Measurements from ENCODE around the gene GALNT13. TPM values are rescaled to one million over a fixed set of nuclear protein-coding genes. Genes with fewer than 3 reads are reported as not detected.

The GALNT13 gene
- total RNA-seq, 2 experiments from 2014 or later: not detected

DNA sequence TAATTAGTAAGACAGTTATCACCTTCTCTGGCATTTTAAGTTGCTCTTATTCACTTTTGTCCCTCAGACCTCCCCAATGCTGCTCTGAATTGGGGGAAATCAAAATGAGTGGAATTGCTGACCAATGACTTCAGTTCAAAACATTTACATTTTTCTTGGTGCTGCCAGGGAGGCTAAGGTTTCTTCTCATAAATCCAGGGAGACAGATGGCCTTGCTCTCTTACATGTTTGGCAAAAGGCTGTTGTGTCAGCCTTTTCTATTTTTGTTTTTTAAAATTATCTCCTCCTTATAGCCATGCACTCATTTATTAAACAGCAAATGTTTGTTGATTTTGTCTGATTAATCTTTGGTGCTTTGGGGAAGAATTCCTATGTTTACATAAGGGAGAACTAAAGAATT lies 82.0 kb downstream of the GALNT13 start:
- DNase-seq (ENCODE audit: low spot score): no peak
- Histone ChIP-seq H3K9me2 (ENCODE audit: insufficient read depth, low read length) (no peaks in the 10 kb centered on the region), H3K36me3 (ENCODE audit: insufficient read depth, low read length) (no peaks in the 10 kb centered on the region), H3K79me2 (ENCODE audit: insufficient read depth, low read depth, low read length) (no peaks in the 10 kb centered on the region), H3K4me1 (ENCODE audit: insufficient read depth, low read length, poor library complexity, severe bottlenecking) (no peaks in the 10 kb centered on the region), H3K4me3 (ENCODE audit: low read depth, low read length, poor library complexity, severe bottlenecking) (no peak overlapping the region), H3K9me3 (ENCODE audit: low read length) (no peaks in the 10 kb centered on the region), H4K20me1 (ENCODE audit: insufficient read depth, low read length) (no peaks in the 10 kb centered on the region), H3K27ac (ENCODE audit: low read depth, low read length, poor library complexity, severe bottlenecking) (no peak overlapping the region), H3K4me2 (ENCODE audit: low read length) (no peak overlapping the region), H2AFZ (ENCODE audit: low read length) (no peak overlapping the region)
- no TSS peak for BruUV-seq (replicated peaks)
- intact Hi-C loops (cut with micrococcal nuclease; ENCODE audit: unreplicated experiment): no loop called here
- no peak for TF ChIP-seq EZH2phosphoT487 (IDR thresholded peaks at IDR 0.05; ENCODE audit: borderline replicate concordance, low read depth, low read length)
- TF ChIP-seq, protein P1, sequence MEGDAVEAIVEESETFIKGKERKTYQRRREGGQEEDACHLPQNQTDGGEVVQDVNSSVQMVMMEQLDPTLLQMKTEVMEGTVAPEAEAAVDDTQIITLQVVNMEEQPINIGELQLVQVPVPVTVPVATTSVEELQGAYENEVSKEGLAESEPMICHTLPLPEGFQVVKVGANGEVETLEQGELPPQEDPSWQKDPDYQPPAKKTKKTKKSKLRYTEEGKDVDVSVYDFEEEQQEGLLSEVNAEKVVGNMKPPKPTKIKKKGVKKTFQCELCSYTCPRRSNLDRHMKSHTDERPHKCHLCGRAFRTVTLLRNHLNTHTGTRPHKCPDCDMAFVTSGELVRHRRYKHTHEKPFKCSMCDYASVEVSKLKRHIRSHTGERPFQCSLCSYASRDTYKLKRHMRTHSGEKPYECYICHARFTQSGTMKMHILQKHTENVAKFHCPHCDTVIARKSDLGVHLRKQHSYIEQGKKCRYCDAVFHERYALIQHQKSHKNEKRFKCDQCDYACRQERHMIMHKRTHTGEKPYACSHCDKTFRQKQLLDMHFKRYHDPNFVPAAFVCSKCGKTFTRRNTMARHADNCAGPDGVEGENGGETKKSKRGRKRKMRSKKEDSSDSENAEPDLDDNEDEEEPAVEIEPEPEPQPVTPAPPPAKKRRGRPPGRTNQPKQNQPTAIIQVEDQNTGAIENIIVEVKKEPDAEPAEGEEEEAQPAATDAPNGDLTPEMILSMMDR (conservative IDR thresholded peaks at IDR 0.05; ENCODE audit: low read length): no peak
- POLR2A ChIA-PET: interaction anchor here (0.7 kb wide), 1 partner anchor 25 kb away, joined by 3 read pairs; no protein-coding TSS in a partner anchor
- CTCF ChIA-PET (ENCODE audit: unreplicated experiment): no interaction called here

DNA sequence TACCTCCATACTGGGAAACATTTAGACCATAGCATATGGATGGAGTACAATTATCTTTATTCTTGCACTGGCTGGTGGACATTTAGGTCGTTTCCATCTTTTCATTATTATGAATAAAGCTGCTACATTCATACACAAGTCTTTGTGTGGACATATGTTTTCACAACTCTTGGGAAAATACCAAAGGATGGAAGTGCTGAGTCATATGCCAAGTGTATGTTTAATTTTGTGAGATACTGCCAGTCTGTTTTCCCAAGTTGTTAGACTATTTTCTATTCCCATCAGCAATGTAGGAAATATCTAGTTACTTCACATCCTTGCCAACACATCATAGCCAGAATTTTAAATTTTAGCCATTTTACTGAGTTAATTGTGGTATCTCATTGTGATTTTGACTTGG lies 91.5 kb downstream of the GALNT13 start:
- Histone ChIP-seq H3K36me3 (ENCODE audit: insufficient read depth, low read length) (no peaks in the 10 kb centered on the region), H3K27ac (ENCODE audit: low read depth, low read length, poor library complexity, severe bottlenecking) (no peak overlapping the region), H2AFZ (ENCODE audit: low read length) (no peak overlapping the region), H3K9me2 (ENCODE audit: insufficient read depth, low read length) (no peaks in the 10 kb centered on the region), H3K79me2 (ENCODE audit: insufficient read depth, low read depth, low read length) (no peaks in the 10 kb centered on the region), H3K9me3 (ENCODE audit: low read length) (no peaks in the 10 kb centered on the region), H3K4me2 (ENCODE audit: low read length) (no peak overlapping the region), H3K4me3 (ENCODE audit: low read depth, low read length, poor library complexity, severe bottlenecking) (no peak overlapping the region), H4K20me1 (ENCODE audit: insufficient read depth, low read length) (no peaks in the 10 kb centered on the region), H3K4me1 (ENCODE audit: insufficient read depth, low read length, poor library complexity, severe bottlenecking) (no peaks in the 10 kb centered on the region)
- no peak for DNase-seq (ENCODE audit: low spot score)
- TF ChIP-seq EZH2phosphoT487 (IDR thresholded peaks at IDR 0.05; ENCODE audit: borderline replicate concordance, low read depth, low read length): no peak
- TF ChIP-seq, protein P1 (conservative IDR thresholded peaks at IDR 0.05; ENCODE audit: low read length): no peak
- ChIA-PET POLR2A (no interaction called here), CTCF (ENCODE audit: unreplicated experiment) (no interaction called here)
- no TSS peak for BruUV-seq (replicated peaks)
- intact Hi-C loops (cut with micrococcal nuclease; ENCODE audit: unreplicated experiment): no loop called here

DNA sequence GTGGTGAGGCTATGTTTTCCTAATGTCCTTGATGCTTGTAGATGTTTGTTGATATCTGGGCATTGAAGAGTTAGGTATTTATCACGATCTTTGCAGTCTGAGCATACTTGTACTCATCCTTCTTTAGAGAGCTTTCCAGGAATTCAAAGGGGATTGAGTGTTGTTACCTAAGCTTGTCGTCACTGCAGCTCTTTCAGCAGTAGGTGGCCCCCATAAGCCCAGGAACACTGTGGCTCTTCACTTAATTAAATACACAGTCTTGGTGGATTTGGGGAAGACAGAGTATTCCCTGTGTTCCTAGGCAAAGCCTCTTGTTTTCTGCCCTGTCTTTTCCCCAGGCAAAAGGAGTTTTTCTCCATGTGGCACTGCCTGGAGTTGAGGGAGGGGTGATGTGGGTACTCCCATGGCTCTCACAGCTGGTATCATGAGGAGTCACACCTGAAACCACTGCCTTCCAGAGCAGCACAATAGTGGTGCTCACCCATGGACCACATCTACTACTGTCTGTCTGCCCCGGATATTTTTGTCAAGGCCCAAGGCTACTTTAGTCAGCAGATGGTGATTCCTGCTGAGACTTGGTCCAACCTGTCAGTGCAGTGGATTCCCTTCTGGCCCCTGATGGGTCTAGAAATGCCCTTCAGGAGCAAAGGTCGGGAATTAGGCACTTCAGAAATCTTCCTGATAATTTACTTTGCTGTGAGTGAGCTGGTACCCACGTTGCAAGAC lies 95.7 kb downstream of the GALNT13 start:
- no peaks in the 10 kb centered on the region for H3K4me1 ChIP-seq (ENCODE audit: insufficient read depth, low read length, poor library complexity, severe bottlenecking)
- CTCF ChIA-PET (ENCODE audit: unreplicated experiment): no interaction called here
- no peaks in the 10 kb centered on the region for H3K79me2 ChIP-seq (ENCODE audit: insufficient read depth, low read depth, low read length)
- H3K36me3 ChIP-seq (ENCODE audit: insufficient read depth, low read length): no peaks in the 10 kb centered on the region
- no peak overlapping the region for H3K4me2 ChIP-seq (ENCODE audit: low read length)
- H3K27ac ChIP-seq (ENCODE audit: low read depth, low read length, poor library complexity, severe bottlenecking): no peak overlapping the region
- DNase-seq (ENCODE audit: low spot score): no peak
- no peaks in the 10 kb centered on the region for H3K9me2 ChIP-seq (ENCODE audit: insufficient read depth, low read length)
- BruUV-seq (replicated peaks): no TSS peak
- no peaks in the 10 kb centered on the region for H4K20me1 ChIP-seq (ENCODE audit: insufficient read depth, low read length)
- no peak overlapping the region for H2AFZ ChIP-seq (ENCODE audit: low read length)
- no peaks in the 10 kb centered on the region for H3K9me3 ChIP-seq (ENCODE audit: low read length)
- TF ChIP-seq EZH2phosphoT487 (IDR thresholded peaks at IDR 0.05; ENCODE audit: borderline replicate concordance, low read depth, low read length): no peak
- TF ChIP-seq, protein P1 (conservative IDR thresholded peaks at IDR 0.05; ENCODE audit: low read length): no peak
- POLR2A ChIA-PET: no interaction called here
- H3K4me3 ChIP-seq (ENCODE audit: low read depth, low read length, poor library complexity, severe bottlenecking): no peak overlapping the region
- intact Hi-C loops (cut with micrococcal nuclease; ENCODE audit: unreplicated experiment): no loop called here

Measured in OCI-LY7 (cell line).